Omental fat pad (tissue), 4 donors: Measurements from ENCODE around the gene ZNF280B. TPM values are rescaled to one million over a fixed set of nuclear protein-coding genes. Genes with fewer than 3 reads are reported as not detected.

Experiments used
- ATAC-seq: fragments of 150-250 bp; one replicate; pipeline ENCODE4 v1.9.1; 2016; ENCODE audit warnings: mild to moderate bottlenecking, moderate library complexity; ENCODE audit not compliant: low FRiP score
- DNase-seq: peaks from one replicate; pipeline ENCODE4 v3.0.0-alpha.2; 2019; ENCODE audit warnings: low spot score
- CTCF ChIP-seq, 3 donors: fragments of 450-650 bp; IDR thresholded peaks; one replicate each; pipeline ENCODE4 v1.5.1; 2016 to 2017; ENCODE audit warnings: antibody characterized with exemption in 3 of 3, mild to moderate bottlenecking in 3 of 3, moderate library complexity in 2 of 3
- total RNA-seq, 4 donors: library from RNA; depleted of rRNA; stranded (reverse); fragments of >200 nt; gene quantifications; one replicate each; pipeline ENCODE4 v1.1.0, GENCODE V29; 2016

Gene ZNF280B
- total RNA-seq, 4 donors from 2014 or later, result 0.09 to 0.32 (median 0.22) TPM

GRCh38 chr22:22547692-22548300 is 39.3 kb upstream of the ZNF280B start:
- DNase-seq (no peak), ATAC-seq (no peak)
- TF ChIP-seq CTCF (IDR thresholded peaks at IDR 0.05), result no peak

GRCh38 chr22:22547226-22547625 is 38.7 kb upstream of the ZNF280B start:
- DNase-seq, result no peak
- no peak for TF ChIP-seq CTCF (IDR thresholded peaks at IDR 0.05)
- ATAC-seq, result no peak

- no peak for TF ChIP-seq CTCF (IDR thresholded peaks at IDR 0.05)
- DNase-seq (no peak), ATAC-seq (no peak)
These were observed 37.9 kb upstream of the ZNF280B start for GRCh38 chr22:22546490-22546889.

- no peak for TF ChIP-seq CTCF (IDR thresholded peaks at IDR 0.05)
- ATAC-seq (no peak), DNase-seq (no peak)
These were observed 36.5 kb upstream of the ZNF280B start for GRCh38 chr22:22545084-22545483.

- ATAC-seq (no peak), DNase-seq (no peak)
- TF ChIP-seq CTCF (IDR thresholded peaks at IDR 0.05), result no peak
These were observed 29.9 kb upstream of the ZNF280B start for GRCh38 chr22:22538226-22538989.

GRCh38 chr22:22536916-22537315 is 28.4 kb upstream of the ZNF280B start:
- no peak for TF ChIP-seq CTCF (IDR thresholded peaks at IDR 0.05)
- ATAC-seq (no peak), DNase-seq (no peak)

- ATAC-seq (no peak), DNase-seq (no peak)
- no peak for TF ChIP-seq CTCF (IDR thresholded peaks at IDR 0.05)
These were observed 28.0 kb upstream of the ZNF280B start for GRCh38 chr22:22536515-22536914.
